H9 (cell line): ENCODE results near the gene SPDYE1. TPM values are rescaled to one million over a fixed set of nuclear protein-coding genes. Genes with fewer than 3 reads are reported as not detected.

Source experiments
- DNase-seq: peaks from one replicate; pipeline ENCODE4 v3.0.0-alpha.2; 2017
- H2AFZ ChIP-seq: one replicate; pipeline ENCODE4 v1.6.1; 2013; ENCODE audit warnings: mild to moderate bottlenecking, low read length, control low read depth, moderate library complexity
- H2AK5ac ChIP-seq: 2 replicates; pipeline ENCODE4 v1.6.1; 2013; ENCODE audit warnings: low read length, control low read depth, mixed read lengths; ENCODE audit not compliant: insufficient read length
- H2BK120ac ChIP-seq: one replicate; pipeline ENCODE4 v1.6.1; 2013; ENCODE audit warnings: low read depth, mild to moderate bottlenecking, low read length, control low read depth, inconsistent platforms; ENCODE audit not compliant: poor library complexity, severe bottlenecking
- H2BK12ac ChIP-seq: 2 replicates; pipeline ENCODE4 v1.6.1; 2013; ENCODE audit warnings: low read length, control low read depth, mixed read lengths, low read depth; ENCODE audit not compliant: insufficient read length
- H2BK15ac ChIP-seq: 2 replicates; pipeline ENCODE4 v1.6.1; 2013; ENCODE audit warnings: low read depth, low read length, control low read depth
- H2BK20ac ChIP-seq: one replicate; pipeline ENCODE4 v1.6.1; 2013; ENCODE audit warnings: low read depth, mild to moderate bottlenecking, low read length, control low read depth, inconsistent platforms; ENCODE audit not compliant: poor library complexity, severe bottlenecking
- H2BK5ac ChIP-seq: 2 replicates; pipeline ENCODE4 v1.6.1; 2013; ENCODE audit warnings: low read length, control low read depth, mixed read lengths; ENCODE audit not compliant: insufficient read length
- H3K14ac ChIP-seq: 2 replicates; pipeline ENCODE4 v1.6.1; 2013; ENCODE audit warnings: low read length, control low read depth; ENCODE audit not compliant: insufficient read depth
- H3K18ac ChIP-seq: 2 replicates; pipeline ENCODE4 v1.6.1; 2013; ENCODE audit warnings: low read depth, mild to moderate bottlenecking, mixed read lengths, low read length, control low read depth; ENCODE audit not compliant: insufficient read length
- H3K23ac ChIP-seq: 2 replicates; pipeline ENCODE4 v1.6.1; 2013; ENCODE audit warnings: low read length, control low read depth, mixed read lengths, low read depth; ENCODE audit not compliant: insufficient read length
- H3K23me2 ChIP-seq: 2 replicates; pipeline ENCODE4 v1.6.1; 2013; ENCODE audit warnings: low read depth, mild to moderate bottlenecking, mixed read lengths, low read length, control low read depth; ENCODE audit not compliant: insufficient read length, poor library complexity, severe bottlenecking
- H3K27ac ChIP-seq: 2 replicates; pipeline ENCODE4 v1.5.1; 2013; ENCODE audit warnings: low read length, control low read depth, mixed read lengths, low read depth; ENCODE audit not compliant: insufficient read length
- H3K27me3 ChIP-seq: 2 replicates; pipeline ENCODE4 v1.6.1; 2013; ENCODE audit warnings: low read length, control low read depth, inconsistent platforms; ENCODE audit not compliant: insufficient read depth
- H3K4ac ChIP-seq: 2 replicates; pipeline ENCODE4 v1.6.1; 2013; ENCODE audit warnings: low read depth, mild to moderate bottlenecking, control low read depth, inconsistent platforms, low read length, moderate library complexity
- H3K4me1 ChIP-seq: 2 replicates; pipeline ENCODE4 v1.6.1; 2013; ENCODE audit warnings: low read length, control low read depth, inconsistent platforms; ENCODE audit not compliant: insufficient read depth
- H3K4me2 ChIP-seq: 2 replicates; pipeline ENCODE4 v1.6.1; 2013; ENCODE audit warnings: low read length, control low read depth, mixed read lengths; ENCODE audit not compliant: insufficient read length, insufficient read depth
- H3K56ac ChIP-seq: 2 replicates; pipeline ENCODE4 v1.6.1; 2013; ENCODE audit warnings: low read depth, mild to moderate bottlenecking, mixed read lengths, low read length, control low read depth; ENCODE audit not compliant: insufficient read length
- H3K79me1 ChIP-seq: 2 replicates; pipeline ENCODE4 v1.6.1; 2013; ENCODE audit warnings: low read depth, mild to moderate bottlenecking, moderate library complexity, low read length, control low read depth, inconsistent platforms; ENCODE audit not compliant: insufficient read depth, poor library complexity, severe bottlenecking
- H3K79me2 ChIP-seq: 2 replicates; pipeline ENCODE4 v1.6.1; 2013; ENCODE audit warnings: low read length, control low read depth, inconsistent platforms; ENCODE audit not compliant: insufficient read depth
- H3K9ac ChIP-seq: 2 replicates; pipeline ENCODE4 v1.6.1; 2013; ENCODE audit warnings: low read length, control low read depth, mixed read lengths; ENCODE audit not compliant: insufficient read length; ENCODE audit errors: extremely low read depth
- H3K9me3 ChIP-seq: one replicate; pipeline ENCODE4 v1.6.1; 2013; ENCODE audit warnings: low read depth, low read length, inconsistent platforms; ENCODE audit not compliant: control insufficient read depth
- H3T11ph ChIP-seq: one replicate; pipeline ENCODE4 v1.6.1; 2013; ENCODE audit warnings: mild to moderate bottlenecking, low read length, control low read depth, inconsistent platforms
- H4K20me1 ChIP-seq: one replicate; pipeline ENCODE4 v1.6.1; 2013; ENCODE audit not compliant: control insufficient read depth, insufficient read length, insufficient read depth
- H4K5ac ChIP-seq: 2 replicates; pipeline ENCODE4 v1.6.1; 2013; ENCODE audit warnings: low read depth, mild to moderate bottlenecking, mixed read lengths, low read length, control low read depth; ENCODE audit not compliant: insufficient read length
- H4K8ac ChIP-seq: replicated peaks from 2 replicates; pipeline ENCODE4 v1.6.1; 2013; ENCODE audit warnings: low read length, control low read depth, mixed read lengths, low read depth; ENCODE audit not compliant: insufficient read length
- H4K91ac ChIP-seq: 2 replicates; pipeline ENCODE4 v1.6.1; 2013; ENCODE audit warnings: low read depth, mild to moderate bottlenecking, moderate library complexity, mixed read lengths, low read length, control low read depth; ENCODE audit not compliant: insufficient read length
- H3K27ac Mint-ChIP-seq, 3 experiments: 2 replicates in 2 of 3; 3 replicates in 1 of 3; pipeline ENCODE4 v1.8.0; 2020 to 2021; ENCODE audit warnings: mixed read lengths in 3 of 3, mild to moderate bottlenecking in 1 of 3, moderate library complexity in 1 of 3
- H3K27me3 Mint-ChIP-seq: 2 replicates; pipeline ENCODE4 v1.8.0; 2021; ENCODE audit warnings: low read depth, mild to moderate bottlenecking, moderate library complexity, mixed read lengths
- H3K36me3 Mint-ChIP-seq, 3 experiments: 2 replicates in 2 of 3; 3 replicates in 1 of 3; pipeline ENCODE4 v1.8.0; 2020 to 2021; ENCODE audit warnings: low read depth in 3 of 3, mixed read lengths in 3 of 3; ENCODE audit not compliant: insufficient read depth in 1 of 3
- H3K4me1 Mint-ChIP-seq, 2 experiments: 2 replicates each; pipeline ENCODE4 v1.8.0; 2020; ENCODE audit warnings: mixed read lengths in 2 of 2
- H3K4me3 Mint-ChIP-seq, 2 experiments: 2 replicates in 1 of 2; 3 replicates in 1 of 2; pipeline ENCODE4 v1.8.0; 2020 to 2021; ENCODE audit warnings: mild to moderate bottlenecking in 2 of 2, mixed read lengths in 2 of 2, moderate library complexity in 1 of 2
- H3K9me3 Mint-ChIP-seq, 2 experiments: 2 replicates in 1 of 2; 3 replicates in 1 of 2; pipeline ENCODE4 v1.8.0; 2020; ENCODE audit warnings: mild to moderate bottlenecking in 2 of 2, mixed read lengths in 2 of 2, moderate library complexity in 1 of 2
- CTCF ChIP-seq: fragments of 200-600 bp; sonication (generic); conservative IDR thresholded peaks from 3 replicates; pipeline ENCODE4 v1.8.0; 2021; ENCODE audit warnings: antibody characterized with exemption, mild to moderate bottlenecking
- WGBS: extraction: QIAGEN DNeasy Blood & Tissue Kit; methylation state at CpG from one replicate; pipeline ENCODE4 v1.1.7; 2013; ENCODE audit warnings: missing lambda C conversion rate, low lambda C conversion rate, mixed read lengths; ENCODE audit not compliant: insufficient read length; ENCODE audit errors: extremely low coverage; 5-methylcytosine and 5-hydroxymethylcytosine counted together
- microRNA-seq: library from miRNA; unstranded; fragments of <30 nt; microRNA quantifications from one replicate; pipeline ENCODE4, GENCODE V29; 2020; ENCODE audit warnings: borderline microRNAs expressed
- total RNA-seq: library from RNA; stranded (reverse); gene quantifications from 2 replicates; pipeline ENCODE4 v1.2.1, GENCODE V29; 2021

SPDYE1 gene
- total RNA-seq, 1 experiment from 2014 or later, result not detected

DNA sequence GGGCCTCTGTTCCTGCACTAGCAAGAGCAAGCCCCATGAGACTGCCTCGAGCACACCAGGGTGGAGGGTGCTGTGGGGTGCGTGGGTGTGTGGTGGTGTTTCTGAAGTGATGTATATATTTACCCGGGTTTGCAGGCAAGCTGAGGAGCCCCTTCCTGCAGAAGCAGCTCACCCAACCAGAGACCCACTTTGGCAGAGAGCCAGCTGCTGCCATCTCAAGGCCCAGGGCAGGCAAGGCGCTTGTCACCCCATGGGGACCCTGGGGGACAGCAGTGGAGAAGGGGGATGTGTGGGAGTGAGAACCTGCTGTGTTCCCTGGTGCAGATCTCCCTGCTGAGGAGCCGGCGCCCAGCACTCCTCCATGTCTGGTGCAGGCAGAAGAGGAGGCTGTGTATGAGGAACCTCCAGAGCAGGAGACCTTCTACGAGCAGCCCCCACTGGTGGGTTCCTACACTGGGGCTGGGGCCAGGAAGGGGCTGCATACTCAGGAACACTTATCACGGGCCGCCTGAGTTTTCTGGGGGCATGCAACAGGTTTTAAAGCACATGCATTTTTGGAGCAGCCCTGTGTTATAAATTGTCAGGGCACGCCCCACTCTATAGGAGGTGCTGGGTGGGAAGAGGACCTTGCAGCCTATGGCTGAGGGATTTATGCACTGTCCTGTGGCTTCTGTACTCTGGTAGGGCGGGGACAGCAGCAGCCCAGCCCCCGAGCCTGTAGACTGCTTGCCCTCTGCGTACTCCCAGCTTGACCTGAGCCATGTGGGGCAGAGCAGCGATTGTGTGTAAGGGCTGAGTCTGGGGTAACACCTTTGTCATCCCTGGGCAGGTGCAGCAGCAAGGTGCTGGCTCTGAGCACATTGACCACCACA, 61.8 kb downstream of the SPDYE1 start:
- no peak overlapping the region for H3K27ac ChIP-seq
- no peaks in the 10 kb centered on the region for H4K20me1 ChIP-seq
- Mint-ChIP-seq H3K27ac (no peak overlapping the region), H3K4me1 (peaks cover 12 to 13% of the 10 kb centered on the region in 2 experiments), H3K4me3 (no peak overlapping the region), H3K9me3 (no peaks in the 10 kb centered on the region; a peak in 2 of 5 replicates), H3K27me3 (no peaks in the 10 kb centered on the region), H3K36me3 (peaks cover 14 to 60% (median 42%) of the 10 kb centered on the region in 3 experiments; a peak in 6 of 7 replicates)
- H2BK120ac ChIP-seq, result no peak overlapping the region
- WGBS, result no CpG with 5 or more reads among the region's 14 CpGs
- H2BK5ac ChIP-seq, result no peak overlapping the region
- no peaks in the 10 kb centered on the region for H3K27me3 ChIP-seq
- no peak overlapping the region for H4K8ac ChIP-seq
- H4K91ac ChIP-seq, result no peak overlapping the region
- H4K5ac ChIP-seq, result no peak overlapping the region
- H3K9me3 ChIP-seq, result no peaks in the 10 kb centered on the region
- no peaks in the 10 kb centered on the region for H3K23me2 ChIP-seq
- no peak overlapping the region for H3K18ac ChIP-seq
- TF ChIP-seq CTCF, result no peak
- no peaks in the 10 kb centered on the region for H3K79me1 ChIP-seq
- DNase-seq, result no peak
- H3K9ac ChIP-seq, result no peak overlapping the region
- no peak overlapping the region for H2BK15ac ChIP-seq
- no peak overlapping the region for H2BK20ac ChIP-seq
- no peak overlapping the region for H3K23ac ChIP-seq
- H3K56ac ChIP-seq, result no peak overlapping the region
- no peak overlapping the region for H2AK5ac ChIP-seq
- no peak overlapping the region for H3K4me2 ChIP-seq
- H3K14ac ChIP-seq, result no peak overlapping the region
- H3K79me2 ChIP-seq, result no peaks in the 10 kb centered on the region
- no peak overlapping the region for H2BK12ac ChIP-seq
- peaks cover 4% of the 10 kb centered on the region; the same call in 1 of the 2 replicates for H3K4me1 ChIP-seq
- H3T11ph ChIP-seq, result no peak overlapping the region
- no peak overlapping the region for H2AFZ ChIP-seq
- no peak overlapping the region for H3K4ac ChIP-seq

Small RNAs within 50 kb of the gene (microRNA-seq; reads per million reads assigned to microRNA genes)
- gene MIR6837, result not detected

Other genes starting within 250 kb of the SPDYE1 start
- 37.6 and 40.7 TPM in 2 replicates for gene BLVRA, start 239.2 kb upstream of the SPDYE1 start, total RNA-seq
- gene MRPS24, start 128.4 kb upstream of the SPDYE1 start, total RNA-seq, result 116 and 118 TPM in 2 replicates
- gene URGCP, start 91.3 kb upstream of the SPDYE1 start, total RNA-seq, result 30.5 and 30.7 TPM in 2 replicates
- gene UBE2D4, start 71.5 kb upstream of the SPDYE1 start, total RNA-seq, result 6.4 and 7.3 TPM in 2 replicates
- gene DBNL, start 46.8 kb downstream of the SPDYE1 start, total RNA-seq, result 51.3 and 52.8 TPM in 2 replicates
- 5.6 and 8.7 TPM in 2 replicates for gene PGAM2, start 67.7 kb downstream of the SPDYE1 start, total RNA-seq
- 18.7 and 24.5 TPM in 2 replicates for gene POLM, start 84.6 kb downstream of the SPDYE1 start, total RNA-seq
- gene AEBP1, start 106.4 kb downstream of the SPDYE1 start, total RNA-seq, result 49.1 and 49.3 TPM in 2 replicates
- 126 and 131 TPM in 2 replicates for gene POLD2, start 125.7 kb downstream of the SPDYE1 start, total RNA-seq
- gene MYL7, start 143.4 kb downstream of the SPDYE1 start, total RNA-seq, result 4.9 and 5.7 TPM in 2 replicates
- gene GCK, start 191.5 kb downstream of the SPDYE1 start, total RNA-seq, result 0.90 and 0.98 TPM in 2 replicates
- gene YKT6, start 203.1 kb downstream of the SPDYE1 start, total RNA-seq, result 104 and 105 TPM in 2 replicates